ENCODE measurements around the gene C6orf58.

The C6orf58 gene

GRCh38 chr6:127576874-127577273 lies at the start of gene C6orf58:
TSS of gene C6orf58 (plus strand) at chr6:127577174. CDS start at chr6:127577186, 12 bp downstream.
- ATAC-seq, result no peak

GRCh38 chr6:127533011-127533410 lies 44.0 kb upstream of the C6orf58 start:
- no peak for ATAC-seq

GRCh38 chr6:127533736-127534135 lies 43.2 kb upstream of the C6orf58 start:
- no peak for ATAC-seq

- peak in 1 of 2 donors; percentile 19 for ATAC-seq
Measured at GRCh38 chr6:127538750-127539264, 38.2 kb upstream of the C6orf58 start.

GRCh38 chr6:127539272-127539671 lies 37.7 kb upstream of the C6orf58 start:
- ATAC-seq, result peak in 1 of 2 donors; percentile 50

- peak; percentile 35 to 41 for ATAC-seq
Measured at GRCh38 chr6:127547215-127547614, 29.8 kb upstream of the C6orf58 start.

- ATAC-seq, result no peak
Measured at GRCh38 chr6:127547904-127548649, 28.9 kb upstream of the C6orf58 start.

GRCh38 chr6:127550403-127550802 lies 26.6 kb upstream of the C6orf58 start:
- no peak for ATAC-seq

GRCh38 chr6:127554435-127555006 lies 22.5 kb upstream of the C6orf58 start:
- no peak for ATAC-seq

GRCh38 chr6:127561660-127562059 lies 15.3 kb upstream of the C6orf58 start:
- no peak for ATAC-seq

- ATAC-seq, result no peak
Measured at GRCh38 chr6:127564761-127565160, 12.2 kb upstream of the C6orf58 start.

- ATAC-seq, result no peak
Measured at GRCh38 chr6:127566119-127566518, 10.9 kb upstream of the C6orf58 start.

- ATAC-seq, result no peak
Measured at GRCh38 chr6:127566651-127567050, 10.3 kb upstream of the C6orf58 start.

GRCh38 chr6:127567476-127567875 lies 9.5 kb upstream of the C6orf58 start:
- ATAC-seq, result no peak

- ATAC-seq, result peak; percentile 35 to 53
Measured at GRCh38 chr6:127570739-127571389, 6.1 kb upstream of the C6orf58 start.

- ATAC-seq, result no peak
Measured at GRCh38 chr6:127578900-127579299, 1.9 kb downstream of the C6orf58 start.

- ATAC-seq, result peak; percentile 48 to 53
Measured at GRCh38 chr6:127581576-127581975, 4.6 kb downstream of the C6orf58 start.

- peak in 1 of 2 donors; percentile 51 for ATAC-seq
Measured at GRCh38 chr6:127582777-127583462, 5.9 kb downstream of the C6orf58 start.

- no peak for ATAC-seq
Measured at GRCh38 chr6:127585123-127585522, 8.1 kb downstream of the C6orf58 start.

- ATAC-seq, result no peak
Measured at GRCh38 chr6:127586372-127586771, 9.4 kb downstream of the C6orf58 start.

GRCh38 chr6:127587875-127588274 lies 10.9 kb downstream of the C6orf58 start:
- no peak for ATAC-seq

GRCh38 chr6:127589135-127589534 lies 12.2 kb downstream of the C6orf58 start:
- no peak for ATAC-seq

- no peak for ATAC-seq
Measured at GRCh38 chr6:127590344-127590743, 13.4 kb downstream of the C6orf58 start.
